ENCODE results near the gene BZW1.

DNA sequence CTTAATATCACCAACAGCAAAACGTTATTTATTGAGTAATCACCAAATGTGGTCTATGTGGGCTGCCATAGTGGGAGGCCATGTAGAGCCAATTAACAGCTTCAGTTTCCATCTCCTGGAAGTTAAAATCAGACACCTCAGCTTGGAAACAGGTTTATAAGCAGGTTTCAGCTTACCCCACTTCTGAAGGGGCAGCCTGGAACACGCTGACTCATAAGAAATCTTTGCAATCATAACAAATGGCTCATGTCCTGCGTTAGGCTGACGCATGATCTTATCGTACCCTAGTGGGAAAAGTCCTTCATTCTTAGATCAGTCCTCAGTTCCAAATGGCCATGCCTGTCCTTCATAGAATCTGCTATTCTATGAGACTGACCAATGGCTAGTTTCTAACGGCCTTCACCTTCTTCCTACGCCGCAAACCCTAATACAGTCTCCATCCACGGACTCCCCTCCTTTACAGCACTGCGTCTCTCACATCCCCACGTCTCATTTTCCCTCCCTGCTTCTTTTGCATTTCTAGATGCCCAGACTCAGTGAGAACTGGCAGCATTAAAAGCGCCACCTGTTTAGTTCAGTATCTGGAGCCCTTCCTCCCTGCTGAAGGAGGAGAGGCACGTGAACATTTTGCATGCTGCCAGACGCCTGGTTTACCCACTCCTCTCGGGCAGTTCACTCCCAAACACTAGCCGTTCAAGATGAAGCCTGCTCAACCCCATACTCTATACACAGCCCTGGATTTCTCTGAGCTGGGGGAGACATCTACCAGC is 24.2 kb upstream of the BZW1 start:
- TF ChIP-seq, protein P1, sequence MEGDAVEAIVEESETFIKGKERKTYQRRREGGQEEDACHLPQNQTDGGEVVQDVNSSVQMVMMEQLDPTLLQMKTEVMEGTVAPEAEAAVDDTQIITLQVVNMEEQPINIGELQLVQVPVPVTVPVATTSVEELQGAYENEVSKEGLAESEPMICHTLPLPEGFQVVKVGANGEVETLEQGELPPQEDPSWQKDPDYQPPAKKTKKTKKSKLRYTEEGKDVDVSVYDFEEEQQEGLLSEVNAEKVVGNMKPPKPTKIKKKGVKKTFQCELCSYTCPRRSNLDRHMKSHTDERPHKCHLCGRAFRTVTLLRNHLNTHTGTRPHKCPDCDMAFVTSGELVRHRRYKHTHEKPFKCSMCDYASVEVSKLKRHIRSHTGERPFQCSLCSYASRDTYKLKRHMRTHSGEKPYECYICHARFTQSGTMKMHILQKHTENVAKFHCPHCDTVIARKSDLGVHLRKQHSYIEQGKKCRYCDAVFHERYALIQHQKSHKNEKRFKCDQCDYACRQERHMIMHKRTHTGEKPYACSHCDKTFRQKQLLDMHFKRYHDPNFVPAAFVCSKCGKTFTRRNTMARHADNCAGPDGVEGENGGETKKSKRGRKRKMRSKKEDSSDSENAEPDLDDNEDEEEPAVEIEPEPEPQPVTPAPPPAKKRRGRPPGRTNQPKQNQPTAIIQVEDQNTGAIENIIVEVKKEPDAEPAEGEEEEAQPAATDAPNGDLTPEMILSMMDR (IDR thresholded peaks at IDR 0.05), result no peak
- TF ChIP-seq POLR2A (IDR thresholded peaks at IDR 0.05), result no peak
